Measurements from ENCODE around the gene CCDC57.

- TF ChIP-seq CTCF (IDR thresholded peaks at IDR 0.05; ENCODE audit: poor library complexity) (no peak), EZH2phosphoT487 (IDR thresholded peaks at IDR 0.05; ENCODE audit: low read depth, severe bottlenecking, unreplicated experiment) (no peak), EZH2 (IDR thresholded peaks at IDR 0.05; ENCODE audit: borderline replicate concordance) (no peak)
Measured at GRCh38 chr17:82230609-82231311, 18.1 kb upstream of the CCDC57 start.

Measured in hepatocyte (in vitro differentiated cells).